HepG2 (cell line): Measurements from ENCODE around the gene SLC1A5. TPM values are rescaled to one million over a fixed set of nuclear protein-coding genes. Genes with fewer than 3 reads are reported as not detected.
A peak's percentile ranks its signal among the peaks of the same experiment; 100 is the strongest.

Source experiments
- ELF3 ChIP-seq: IDR thresholded peaks from 2 replicates; pipeline ENCODE4 v1.6.1; 2016; ENCODE audit warnings: missing genetic modification reagents, missing compliant biosample characterization
- ESRRA ChIP-seq: sonication (generic); formaldehyde crosslinking; IDR thresholded peaks from 2 replicates; pipeline ENCODE4 v1.5.1; 2020; ENCODE audit warnings: mild to moderate bottlenecking, low read depth, missing genetic modification reagents
- KLF11 ChIP-seq: IDR thresholded peaks from 2 replicates; pipeline ENCODE4 v1.6.1; 2016; ENCODE audit warnings: missing compliant biosample characterization
- SMAD9 ChIP-seq: sonication (generic); formaldehyde crosslinking; IDR thresholded peaks from 2 replicates; pipeline ENCODE4 v1.5.1; 2020; ENCODE audit warnings: mild to moderate bottlenecking, missing genetic modification reagents
- SOX13 ChIP-seq, 3 experiments: fragments of 450-650 bp in 1 of 3; sonication (generic) in 1 of 3; formaldehyde crosslinking in 1 of 3; IDR thresholded peaks in 2 of 3; conservative IDR thresholded peaks in 1 of 3; 2 replicates each; pipeline versions ENCODE4 v1.5.0 to v1.6.1; 2016 to 2020; ENCODE audit warnings: antibody characterized with exemption in 1 of 3, mild to moderate bottlenecking in 1 of 3, missing compliant biosample characterization in 1 of 3, missing genetic modification reagents in 1 of 3, moderate library complexity in 1 of 3
- TEAD3 ChIP-seq: optimal IDR thresholded peaks from 2 replicates; pipeline ENCODE3; 2016; ENCODE audit warnings: borderline replicate concordance
- ZNF441 ChIP-seq: sonication (generic); formaldehyde crosslinking; IDR thresholded peaks from 2 replicates; pipeline ENCODE4 v1.7.0; 2021; ENCODE audit warnings: missing genetic modification reagents, borderline replicate concordance
- ZNF510 ChIP-seq: sonication (generic); formaldehyde crosslinking; IDR thresholded peaks from 2 replicates; pipeline ENCODE4 v1.4.0; 2020; ENCODE audit warnings: low read depth, mild to moderate bottlenecking, missing genetic modification reagents
- ZNF558 ChIP-seq: sonication (generic); formaldehyde crosslinking; IDR thresholded peaks from 2 replicates; pipeline ENCODE4 v1.9.0; 2022; ENCODE audit warnings: mild to moderate bottlenecking, missing genetic modification reagents, borderline replicate concordance
- ZNF616 ChIP-seq: sonication (generic); formaldehyde crosslinking; IDR thresholded peaks from 2 replicates; pipeline ENCODE4 v1.5.0; 2020; ENCODE audit warnings: low read depth, mild to moderate bottlenecking, missing genetic modification reagents
- ZSCAN25 ChIP-seq: sonication (generic); formaldehyde crosslinking; IDR thresholded peaks from 2 replicates; pipeline ENCODE4 v1.8.0; 2022; ENCODE audit warnings: mild to moderate bottlenecking, missing genetic modification reagents
- polyA plus RNA-seq, 8 experiments: library from polyadenylated mRNA; depleted of rRNA in 3 of 8; stranded (reverse) in 7 of 8; unstranded in 1 of 8; fragments of >200 nt; fragmentation: Illumina TruSeq in 4 of 8; extraction: Trizol in 4 of 8; gene quantifications; 2 replicates each; pipeline versions ENCODE4 v1.2.1 to v1.2.3, GENCODE V29; 2011 to 2016; ENCODE audit warnings: low read depth in 4 of 8, missing spikeins in 1 of 8, mixed read lengths in 1 of 8; ENCODE audit not compliant: insufficient read depth in 1 of 8
- total RNA-seq, 5 experiments: library from RNA; depleted of rRNA; stranded (reverse); fragments of >200 nt; fragmentation: Illumina TruSeq; extraction: Trizol; gene quantifications; 2 replicates each; pipeline ENCODE4 v1.2.3, GENCODE V29; 2016; ENCODE audit warnings: low read depth in 1 of 5
- TF ChIP-seq, protein P1 (sequence below): sonication (generic); formaldehyde crosslinking; IDR thresholded peaks from 2 replicates; pipeline ENCODE4 v1.4.0; 2020; ENCODE audit warnings: missing genetic modification reagents, mild to moderate bottlenecking, borderline replicate concordance
- TF ChIP-seq, protein P2 (sequence below): sonication (generic); formaldehyde crosslinking; IDR thresholded peaks from 2 replicates; pipeline ENCODE4 v1.5.1; 2020; ENCODE audit warnings: mild to moderate bottlenecking, missing genetic modification reagents, borderline replicate concordance
- TF ChIP-seq, protein P3 (sequence below): sonication (generic); formaldehyde crosslinking; IDR thresholded peaks from 2 replicates; pipeline ENCODE4 v1.9.0; 2021; ENCODE audit warnings: mild to moderate bottlenecking, missing genetic modification reagents
- TF ChIP-seq, protein P4 (sequence below): sonication (generic); formaldehyde crosslinking; IDR thresholded peaks from 2 replicates; pipeline ENCODE4 v1.8.0; 2022; ENCODE audit warnings: mild to moderate bottlenecking, missing genetic modification reagents; ENCODE audit not compliant: insufficient replicate concordance
- TF ChIP-seq, protein P5 (sequence below): fragments of 450-650 bp; IDR thresholded peaks from 2 replicates; pipeline ENCODE4 v1.6.1; 2016

SLC1A5 gene
- total and polyA plus RNA-seq, 2 of the 13 experiments (the other 11 are each of a cell fraction or from before 2014, with no cell fraction given) = 120 to 159 TPM

DNA sequence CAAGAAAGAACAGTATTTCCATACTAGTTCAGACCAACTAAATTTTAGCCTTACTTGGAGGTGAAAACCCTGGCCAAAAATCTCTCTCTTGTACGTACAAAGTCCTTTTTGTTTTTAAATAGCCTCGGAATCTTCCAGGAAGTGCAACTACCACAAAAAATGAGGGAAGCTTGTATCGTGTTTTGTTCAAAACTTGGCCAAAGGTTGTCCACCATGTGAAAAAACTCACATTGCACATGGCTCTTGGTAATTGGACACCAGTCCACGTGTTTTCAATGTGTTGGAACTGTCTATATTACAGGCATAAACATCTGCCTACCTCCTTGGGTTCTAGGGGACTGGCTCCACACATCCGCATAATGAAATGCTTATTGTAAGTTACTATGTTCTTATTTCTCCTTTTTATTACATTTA is 27.0 kb downstream of the SLC1A5 start (continued):
- peak; percentile 56; the same call in 1 of the 2 replicates for TF ChIP-seq ZNF558
- TF ChIP-seq, protein P1, sequence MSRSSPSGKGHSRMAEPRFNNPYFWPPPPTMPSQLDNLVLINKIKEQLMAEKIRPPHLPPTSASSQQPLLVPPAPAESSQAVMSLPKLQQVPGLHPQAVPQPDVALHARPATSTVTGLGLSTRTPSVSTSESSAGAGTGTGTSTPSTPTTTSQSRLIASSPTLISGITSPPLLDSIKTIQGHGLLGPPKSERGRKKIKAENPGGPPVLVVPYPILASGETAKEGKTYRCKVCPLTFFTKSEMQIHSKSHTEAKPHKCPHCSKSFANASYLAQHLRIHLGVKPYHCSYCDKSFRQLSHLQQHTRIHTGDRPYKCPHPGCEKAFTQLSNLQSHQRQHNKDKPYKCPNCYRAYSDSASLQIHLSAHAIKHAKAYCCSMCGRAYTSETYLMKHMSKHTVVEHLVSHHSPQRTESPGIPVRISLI (CRISPR knock-in tag) = peak; percentile 53; the same call in 1 of the 2 replicates
- peak; percentile 43; the same call in 1 of the 2 replicates for TF ChIP-seq ZNF616
- TF ChIP-seq TEAD3 (CRISPR knock-in tag) = peak; percentile 44
- 0 out of 2 replicates have a peak, but pooled peaks have one; percentile 37 for TF ChIP-seq KLF11 (CRISPR knock-in tag)
- TF ChIP-seq ESRRA (CRISPR knock-in tag) = no peak
- TF ChIP-seq, protein P2, sequence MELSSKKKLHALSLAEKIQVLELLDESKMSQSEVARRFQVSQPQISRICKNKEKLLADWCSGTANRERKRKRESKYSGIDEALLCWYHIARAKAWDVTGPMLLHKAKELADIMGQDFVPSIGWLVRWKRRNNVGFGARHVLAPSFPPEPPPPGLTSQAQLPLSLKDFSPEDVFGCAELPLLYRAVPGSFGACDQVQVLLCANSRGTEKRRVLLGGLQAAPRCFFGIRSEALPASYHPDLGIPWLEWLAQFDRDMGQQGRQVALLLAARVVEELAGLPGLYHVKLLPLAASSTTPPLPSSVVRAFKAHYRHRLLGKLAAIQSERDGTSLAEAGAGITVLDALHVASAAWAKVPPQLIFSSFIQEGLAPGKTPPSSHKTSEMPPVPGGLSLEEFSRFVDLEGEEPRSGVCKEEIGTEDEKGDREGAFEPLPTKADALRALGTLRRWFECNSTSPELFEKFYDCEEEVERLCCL (CRISPR knock-in tag) = no peak
- 0 out of 2 replicates have a peak, but pooled peaks have one; percentile 34 for TF ChIP-seq ZNF510 (CRISPR knock-in tag)
- TF ChIP-seq, protein P3, sequence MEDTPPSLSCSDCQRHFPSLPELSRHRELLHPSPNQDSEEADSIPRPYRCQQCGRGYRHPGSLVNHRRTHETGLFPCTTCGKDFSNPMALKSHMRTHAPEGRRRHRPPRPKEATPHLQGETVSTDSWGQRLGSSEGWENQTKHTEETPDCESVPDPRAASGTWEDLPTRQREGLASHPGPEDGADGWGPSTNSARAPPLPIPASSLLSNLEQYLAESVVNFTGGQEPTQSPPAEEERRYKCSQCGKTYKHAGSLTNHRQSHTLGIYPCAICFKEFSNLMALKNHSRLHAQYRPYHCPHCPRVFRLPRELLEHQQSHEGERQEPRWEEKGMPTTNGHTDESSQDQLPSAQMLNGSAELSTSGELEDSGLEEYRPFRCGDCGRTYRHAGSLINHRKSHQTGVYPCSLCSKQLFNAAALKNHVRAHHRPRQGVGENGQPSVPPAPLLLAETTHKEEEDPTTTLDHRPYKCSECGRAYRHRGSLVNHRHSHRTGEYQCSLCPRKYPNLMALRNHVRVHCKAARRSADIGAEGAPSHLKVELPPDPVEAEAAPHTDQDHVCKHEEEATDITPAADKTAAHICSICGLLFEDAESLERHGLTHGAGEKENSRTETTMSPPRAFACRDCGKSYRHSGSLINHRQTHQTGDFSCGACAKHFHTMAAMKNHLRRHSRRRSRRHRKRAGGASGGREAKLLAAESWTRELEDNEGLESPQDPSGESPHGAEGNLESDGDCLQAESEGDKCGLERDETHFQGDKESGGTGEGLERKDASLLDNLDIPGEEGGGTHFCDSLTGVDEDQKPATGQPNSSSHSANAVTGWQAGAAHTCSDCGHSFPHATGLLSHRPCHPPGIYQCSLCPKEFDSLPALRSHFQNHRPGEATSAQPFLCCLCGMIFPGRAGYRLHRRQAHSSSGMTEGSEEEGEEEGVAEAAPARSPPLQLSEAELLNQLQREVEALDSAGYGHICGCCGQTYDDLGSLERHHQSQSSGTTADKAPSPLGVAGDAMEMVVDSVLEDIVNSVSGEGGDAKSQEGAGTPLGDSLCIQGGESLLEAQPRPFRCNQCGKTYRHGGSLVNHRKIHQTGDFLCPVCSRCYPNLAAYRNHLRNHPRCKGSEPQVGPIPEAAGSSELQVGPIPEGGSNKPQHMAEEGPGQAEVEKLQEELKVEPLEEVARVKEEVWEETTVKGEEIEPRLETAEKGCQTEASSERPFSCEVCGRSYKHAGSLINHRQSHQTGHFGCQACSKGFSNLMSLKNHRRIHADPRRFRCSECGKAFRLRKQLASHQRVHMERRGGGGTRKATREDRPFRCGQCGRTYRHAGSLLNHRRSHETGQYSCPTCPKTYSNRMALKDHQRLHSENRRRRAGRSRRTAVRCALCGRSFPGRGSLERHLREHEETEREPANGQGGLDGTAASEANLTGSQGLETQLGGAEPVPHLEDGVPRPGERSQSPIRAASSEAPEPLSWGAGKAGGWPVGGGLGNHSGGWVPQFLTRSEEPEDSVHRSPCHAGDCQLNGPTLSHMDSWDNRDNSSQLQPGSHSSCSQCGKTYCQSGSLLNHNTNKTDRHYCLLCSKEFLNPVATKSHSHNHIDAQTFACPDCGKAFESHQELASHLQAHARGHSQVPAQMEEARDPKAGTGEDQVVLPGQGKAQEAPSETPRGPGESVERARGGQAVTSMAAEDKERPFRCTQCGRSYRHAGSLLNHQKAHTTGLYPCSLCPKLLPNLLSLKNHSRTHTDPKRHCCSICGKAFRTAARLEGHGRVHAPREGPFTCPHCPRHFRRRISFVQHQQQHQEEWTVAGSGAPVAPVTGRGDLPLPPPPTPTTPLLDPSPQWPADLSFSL = 0 out of 2 replicates have a peak, but pooled peaks have one; percentile 23
- peak; percentile 93 for TF ChIP-seq ELF3 (CRISPR knock-in tag)
- TF ChIP-seq SOX13 (IDR thresholded peaks at IDR 0.05) = no peak
- TF ChIP-seq SOX13 (CRISPR knock-in tag; conservative IDR thresholded peaks at IDR 0.05 in 1 of 2, IDR thresholded peaks at IDR 0.05 in 1 of 2) = peak in 1 of 2 experiments; percentile 46; a peak in 2 of 4 replicates
- TF ChIP-seq, protein P4, sequence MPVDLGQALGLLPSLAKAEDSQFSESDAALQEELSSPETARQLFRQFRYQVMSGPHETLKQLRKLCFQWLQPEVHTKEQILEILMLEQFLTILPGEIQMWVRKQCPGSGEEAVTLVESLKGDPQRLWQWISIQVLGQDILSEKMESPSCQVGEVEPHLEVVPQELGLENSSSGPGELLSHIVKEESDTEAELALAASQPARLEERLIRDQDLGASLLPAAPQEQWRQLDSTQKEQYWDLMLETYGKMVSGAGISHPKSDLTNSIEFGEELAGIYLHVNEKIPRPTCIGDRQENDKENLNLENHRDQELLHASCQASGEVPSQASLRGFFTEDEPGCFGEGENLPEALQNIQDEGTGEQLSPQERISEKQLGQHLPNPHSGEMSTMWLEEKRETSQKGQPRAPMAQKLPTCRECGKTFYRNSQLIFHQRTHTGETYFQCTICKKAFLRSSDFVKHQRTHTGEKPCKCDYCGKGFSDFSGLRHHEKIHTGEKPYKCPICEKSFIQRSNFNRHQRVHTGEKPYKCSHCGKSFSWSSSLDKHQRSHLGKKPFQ (CRISPR knock-in tag) = peak; percentile 35
- TF ChIP-seq, protein P5, sequence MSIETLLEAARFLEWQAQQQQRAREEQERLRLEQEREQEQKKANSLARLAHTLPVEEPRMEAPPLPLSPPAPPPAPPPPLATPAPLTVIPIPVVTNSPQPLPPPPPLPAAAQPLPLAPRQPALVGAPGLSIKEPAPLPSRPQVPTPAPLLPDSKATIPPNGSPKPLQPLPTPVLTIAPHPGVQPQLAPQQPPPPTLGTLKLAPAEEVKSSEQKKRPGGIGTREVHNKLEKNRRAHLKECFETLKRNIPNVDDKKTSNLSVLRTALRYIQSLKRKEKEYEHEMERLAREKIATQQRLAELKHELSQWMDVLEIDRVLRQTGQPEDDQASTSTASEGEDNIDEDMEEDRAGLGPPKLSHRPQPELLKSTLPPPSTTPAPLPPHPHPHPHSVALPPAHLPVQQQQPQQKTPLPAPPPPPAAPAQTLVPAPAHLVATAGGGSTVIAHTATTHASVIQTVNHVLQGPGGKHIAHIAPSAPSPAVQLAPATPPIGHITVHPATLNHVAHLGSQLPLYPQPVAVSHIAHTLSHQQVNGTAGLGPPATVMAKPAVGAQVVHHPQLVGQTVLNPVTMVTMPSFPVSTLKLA = peak; percentile 95
- TF ChIP-seq ZNF441 (CRISPR knock-in tag) = peak; percentile 82; the same call in 1 of the 2 replicates
- 0 out of 2 replicates have a peak, but pooled peaks have one; percentile 20 for TF ChIP-seq ZSCAN25
- 0 out of 2 replicates have a peak, but pooled peaks have one; percentile 50 for TF ChIP-seq SMAD9 (CRISPR knock-in tag)
